GM12878 (cell line): ENCODE data around the gene ISM1. TPM values are rescaled to one million over a fixed set of nuclear protein-coding genes. Genes with fewer than 3 reads are reported as not detected.

ENCODE experiments used
- ATAC-seq: fragments of 200-7000 bp; cut with Tn5 transposase; 3 replicates; pipeline ENCODE4 v1.9.1; 2020; ENCODE audit warnings: mild to moderate bottlenecking, moderate library complexity
- BruUV-seq: library from RNA; stranded (reverse); fragments of 400-500 nt; replicated peaks from 2 replicates; lab custom pipeline; 2021; lab: Mats Ljungman, UMichigan
- CTCF ChIA-PET: fragments of 300-600 bp; sonication (Branson Sonifier 250); formaldehyde crosslinking; extraction: SDS; loops from one replicate; lab custom pipeline; 2021; ENCODE audit warnings: inconsistent platforms; lab: Yijun Ruan, JAX
- POLR2A ChIA-PET: fragments of 350-600 bp; formaldehyde crosslinking; extraction: SDS; loops from one replicate; lab custom pipeline; 2021; ENCODE audit warnings: inconsistent platforms; lab: Charles Lee
- RAD21 ChIA-PET: fragments of 300-600 bp; sonication (Branson Sonifier 250); formaldehyde crosslinking; loops from one replicate; lab custom pipeline; 2023; ENCODE audit warnings: antibody characterized with exemption; ENCODE audit not compliant: unreplicated experiment; lab: Charles Lee
- SMC1A ChIA-PET: fragments of 300-600 bp; sonication (Branson Sonifier 250); formaldehyde crosslinking; loops from one replicate; lab custom pipeline; 2023; ENCODE audit not compliant: unreplicated experiment, uncharacterized antibody; lab: Charles Lee
- DNase-seq: peaks from one replicate; pipeline ENCODE4 v3.0.0-alpha.2; 2011; ENCODE audit warnings: low read depth, low spot score
- FAIRE-seq: peaks from 3 replicates; lab custom pipeline; 2011; peaks lifted over from hg19 to GRCh38; lab: Jason Lieb, UNC
- H2AFZ ChIP-seq: 2 replicates; pipeline ENCODE4 v1.6.0; 2011; ENCODE audit warnings: low read depth, low read length, control low read depth; ENCODE audit not compliant: control insufficient read depth
- H3K27ac ChIP-seq: 2 replicates; pipeline ENCODE4 v1.5.1; 2011; ENCODE audit warnings: control low read depth; ENCODE audit not compliant: control insufficient read depth, insufficient read depth
- H3K27me3 ChIP-seq, 2 experiments: replicated peaks in 1 of 2; 2 replicates each; pipeline versions ENCODE4 v1.6.0 to v1.6.1; 2011; ENCODE audit warnings: low read length in 1 of 2; ENCODE audit not compliant: control insufficient read depth in 2 of 2, insufficient read depth in 2 of 2
- H3K36me3 ChIP-seq, 2 experiments: 2 replicates each; pipeline ENCODE4 v1.5.1; 2011; ENCODE audit warnings: low read length in 1 of 2; ENCODE audit not compliant: control insufficient read depth in 2 of 2, insufficient read depth in 2 of 2
- H3K4me1 ChIP-seq: 2 replicates; pipeline ENCODE4 v1.6.1; 2011; ENCODE audit warnings: mild to moderate bottlenecking, low read length, moderate library complexity, mixed read lengths; ENCODE audit not compliant: control insufficient read depth, insufficient read depth
- H3K4me2 ChIP-seq: 2 replicates; pipeline ENCODE4 v1.6.0; 2011; ENCODE audit warnings: control low read depth; ENCODE audit not compliant: control insufficient read depth, insufficient read depth
- H3K4me3 ChIP-seq: fragments of 200-600 bp; sonication (generic); 2 replicates; pipeline ENCODE4 v1.5.1; 2016
- H3K79me2 ChIP-seq: 2 replicates; pipeline ENCODE4 v1.6.0; 2011; ENCODE audit warnings: low read length; ENCODE audit not compliant: control insufficient read depth, insufficient read depth
- H3K9ac ChIP-seq: 2 replicates; pipeline ENCODE4 v1.8.0; 2011; ENCODE audit warnings: low read length, control low read depth, mixed read lengths; ENCODE audit not compliant: control insufficient read depth, insufficient read depth
- H3K9me3 ChIP-seq: replicated peaks from 3 replicates; pipeline ENCODE4 v1.5.1; 2011; ENCODE audit warnings: mild to moderate bottlenecking, low read length; ENCODE audit not compliant: control insufficient read depth, insufficient read depth
- H4K20me1 ChIP-seq: 2 replicates; pipeline ENCODE4 v1.6.0; 2011; ENCODE audit not compliant: control insufficient read depth, insufficient read depth
- ATF2 ChIP-seq: IDR thresholded peaks from 2 replicates; pipeline ENCODE4 v1.6.1; 2012; ENCODE audit warnings: low read length, inconsistent platforms
- ATF3 ChIP-seq: IDR thresholded peaks from 2 replicates; pipeline ENCODE4 v1.6.1; 2011; ENCODE audit warnings: low read depth, mild to moderate bottlenecking, low read length, moderate library complexity, borderline replicate concordance; ENCODE audit errors: extremely low read depth
- ATF7 ChIP-seq: fragments of 450-650 bp; IDR thresholded peaks from 2 replicates; pipeline ENCODE4 v1.6.1; 2016; ENCODE audit warnings: low read depth, mild to moderate bottlenecking
- BHLHE40 ChIP-seq, 2 experiments: fragments of 450-650 bp in 1 of 2; IDR thresholded peaks; 2 replicates each; pipeline ENCODE4 v1.6.1; 2011 to 2017; ENCODE audit warnings: low read depth in 2 of 2, borderline replicate concordance in 1 of 2, improper control_type of control experiment in 1 of 2, low read length in 1 of 2, mild to moderate bottlenecking in 1 of 2
- CHD4 ChIP-seq: fragments of 200-600 bp; sonication (generic); IDR thresholded peaks from 2 replicates; pipeline ENCODE4 v1.6.1; 2016; ENCODE audit warnings: mild to moderate bottlenecking
- CREM ChIP-seq: IDR thresholded peaks from 2 replicates; pipeline ENCODE4 v1.6.1; 2014; ENCODE audit warnings: antibody characterized with exemption, low read depth
- E2F8 ChIP-seq: fragments of 450-650 bp; IDR thresholded peaks from 2 replicates; pipeline ENCODE4 v1.6.1; 2018; ENCODE audit warnings: mild to moderate bottlenecking, low read depth, moderate library complexity; ENCODE audit not compliant: partially characterized antibody
- EED ChIP-seq: sonication (generic); IDR thresholded peaks from 2 replicates; pipeline ENCODE4 v1.6.1; 2016; ENCODE audit warnings: antibody characterized with exemption, low read depth
- NBN ChIP-seq: fragments of 450-650 bp; IDR thresholded peaks from 2 replicates; pipeline ENCODE4 v1.6.1; 2016
- NFIC ChIP-seq: IDR thresholded peaks from 2 replicates; pipeline ENCODE4 v1.6.1; 2012; ENCODE audit warnings: low read depth, mild to moderate bottlenecking, inconsistent platforms, low read length, moderate library complexity
- NR2C2 ChIP-seq: IDR thresholded peaks from 2 replicates; pipeline ENCODE4 v1.6.1; 2011; ENCODE audit warnings: borderline replicate concordance, low read depth; ENCODE audit not compliant: control insufficient read depth, insufficient read length
- NRF1 ChIP-seq: conservative IDR thresholded peaks from 2 replicates; pipeline ENCODE4 v1.6.1; 2011; ENCODE audit warnings: mild to moderate bottlenecking, low read depth, low read length, improper control_type of control experiment
- RB1 ChIP-seq: fragments of 450-650 bp; formaldehyde crosslinking; IDR thresholded peaks from 2 replicates; pipeline ENCODE4 v1.6.1; 2017; ENCODE audit warnings: mild to moderate bottlenecking, borderline replicate concordance
- REST ChIP-seq: IDR thresholded peaks from 2 replicates; pipeline ENCODE4 v1.6.1; 2012; ENCODE audit warnings: mild to moderate bottlenecking, low read depth, low read length
- RFX5 ChIP-seq: IDR thresholded peaks from 2 replicates; pipeline ENCODE4 v1.6.1; 2011; ENCODE audit warnings: low read depth, low read length, improper control_type of control experiment
- SMARCA5 ChIP-seq: fragments of 450-650 bp; IDR thresholded peaks from 2 replicates; pipeline ENCODE4 v1.6.1; 2017; ENCODE audit warnings: mild to moderate bottlenecking
- TCF12 ChIP-seq: IDR thresholded peaks from 2 replicates; pipeline ENCODE4 v1.6.1; 2011; ENCODE audit warnings: low read depth, mild to moderate bottlenecking, low read length
- TCF7 ChIP-seq: IDR thresholded peaks from 2 replicates; pipeline ENCODE4 v1.6.1; 2014; ENCODE audit warnings: antibody characterized with exemption, borderline replicate concordance
- ZSCAN29 ChIP-seq: fragments of 450-650 bp; IDR thresholded peaks from 2 replicates; pipeline ENCODE4 v1.6.1; 2017; ENCODE audit warnings: mild to moderate bottlenecking, moderate library complexity
- WGBS: methylation state at CpG from one replicate; pipeline ENCODE4 v1.1.6; 2016; ENCODE audit warnings: low lambda C conversion rate; ENCODE audit not compliant: insufficient replicate concordance, insufficient coverage; ENCODE audit errors: missing lambda C conversion rate; 5-methylcytosine and 5-hydroxymethylcytosine counted together
- in situ Hi-C: fragments of 300-500 bp; cut with MboI; formaldehyde crosslinking; loops from 9 replicates; pipeline ENCODE4 v1.14.3; 2018; ENCODE audit warnings: mixed read lengths
- intact Hi-C: fragments of 100-400 bp; cut with micrococcal nuclease; formaldehyde crosslinking; loops from one replicate; pipeline ENCODE4 v1.14.2; 2022; ENCODE audit not compliant: unreplicated experiment
- polyA plus RNA-seq, 11 experiments: library from polyadenylated mRNA; depleted of rRNA in 4 of 11; unstranded in 6 of 11; stranded (reverse) in 5 of 11; fragments of >200 nt; fragmentation: Nextera tagmentation in 4 of 11; fragmentation: Illumina TruSeq in 1 of 11; extraction: Ambion mirVana in 4 of 11; extraction: Trizol in 1 of 11; gene quantifications; 1 replicate in 1 of 11; 2 replicates in 10 of 11; pipeline versions ENCODE4 v1.2.1 to v1.2.3, GENCODE V29; 2011 to 2016; ENCODE audit warnings: inconsistent platforms in 2 of 11, missing spikeins in 2 of 11, low read depth in 1 of 11
- total RNA-seq, 4 experiments: library from RNA; depleted of rRNA in 3 of 4; stranded (reverse); fragments of >200 nt in 3 of 4; fragmentation: Illumina TruSeq in 1 of 4; extraction: Trizol in 1 of 4; gene quantifications; 2 replicates each; pipeline versions ENCODE4 v1.2.1 to v1.2.3, GENCODE V29; 2013 to 2021

Gene ISM1
- total and polyA plus RNA-seq, 10 of the 15 experiments (the other 5 are each of a cell fraction or from before 2014, with no cell fraction given) = 0.01 to 0.03 TPM; not detected in 8

GRCh38 chr20:13249798-13250170 lies 28.7 kb downstream of the ISM1 start:
- no peak overlapping the region for H3K9ac ChIP-seq
- H2AFZ ChIP-seq = no peak overlapping the region
- 53% methylated on average over 4 of the region's 4 CpGs for WGBS
- no TSS peak for BruUV-seq
- ChIA-PET CTCF (interaction anchor here (0.6 to 0.9 kb wide), 2 partner anchors 8 to 13 kb away, joined by 3 read pairs; no protein-coding TSS in a partner anchor), RAD21 (no interaction called here), POLR2A (no interaction called here), SMC1A (interaction anchor here (0.9 to 1.3 kb wide), 3 partner anchors 8 to 175 kb away, joined by 3 to 4 read pairs (median 3); no protein-coding TSS in a partner anchor)
- 0 out of 4 replicates have a peak, but pooled peaks cover 0 to under 1% of the 10 kb centered on the region in 2 experiments for H3K27me3 ChIP-seq
- FAIRE-seq = no peak
- no peaks in the 10 kb centered on the region for H3K36me3 ChIP-seq
- H3K4me2 ChIP-seq = no peak overlapping the region
- intact Hi-C loops = no loop called here
- no peaks in the 10 kb centered on the region for H3K9me3 ChIP-seq
- H3K79me2 ChIP-seq = no peaks in the 10 kb centered on the region
- H3K4me3 ChIP-seq = no peak overlapping the region
- in situ Hi-C loops = no loop called here
- H3K27ac ChIP-seq = no peak overlapping the region
- DNase-seq = no peak
- H3K4me1 ChIP-seq = peaks cover 10% of the 10 kb centered on the region
- no peaks in the 10 kb centered on the region for H4K20me1 ChIP-seq
- no peak for ATAC-seq
- TF ChIP-seq ATF2 (no peak), NR2C2 (no peak), CHD4 (no peak), EED (no peak), BHLHE40 (IDR thresholded peaks at IDR 0.05; ENCODE audit: borderline replicate concordance in 1 of 2, low read depth in 2 of 2, low read length in 1 of 2) (no peak), SMARCA5 (no peak), NRF1 (no peak), CREM (no peak), RFX5 (no peak), TCF12 (no peak), ZSCAN29 (no peak), REST (no peak), NFIC (no peak), ATF7 (no peak), RB1 (no peak), NBN (no peak), TCF7 (no peak), E2F8 (no peak), ATF3 (no peak)
